GM19025 (cell line): Measurements from ENCODE around the gene ANAPC16.

ENCODE experiments used
- ATAC-seq: cut with Tn5 transposase; IDR thresholded peaks from one replicate; pipeline ENCODE4 v1.9.1; 2021; ENCODE audit warnings: mild to moderate bottlenecking, low read depth, moderate library complexity; ENCODE audit not compliant: unreplicated experiment

The ANAPC16 gene

DNA sequence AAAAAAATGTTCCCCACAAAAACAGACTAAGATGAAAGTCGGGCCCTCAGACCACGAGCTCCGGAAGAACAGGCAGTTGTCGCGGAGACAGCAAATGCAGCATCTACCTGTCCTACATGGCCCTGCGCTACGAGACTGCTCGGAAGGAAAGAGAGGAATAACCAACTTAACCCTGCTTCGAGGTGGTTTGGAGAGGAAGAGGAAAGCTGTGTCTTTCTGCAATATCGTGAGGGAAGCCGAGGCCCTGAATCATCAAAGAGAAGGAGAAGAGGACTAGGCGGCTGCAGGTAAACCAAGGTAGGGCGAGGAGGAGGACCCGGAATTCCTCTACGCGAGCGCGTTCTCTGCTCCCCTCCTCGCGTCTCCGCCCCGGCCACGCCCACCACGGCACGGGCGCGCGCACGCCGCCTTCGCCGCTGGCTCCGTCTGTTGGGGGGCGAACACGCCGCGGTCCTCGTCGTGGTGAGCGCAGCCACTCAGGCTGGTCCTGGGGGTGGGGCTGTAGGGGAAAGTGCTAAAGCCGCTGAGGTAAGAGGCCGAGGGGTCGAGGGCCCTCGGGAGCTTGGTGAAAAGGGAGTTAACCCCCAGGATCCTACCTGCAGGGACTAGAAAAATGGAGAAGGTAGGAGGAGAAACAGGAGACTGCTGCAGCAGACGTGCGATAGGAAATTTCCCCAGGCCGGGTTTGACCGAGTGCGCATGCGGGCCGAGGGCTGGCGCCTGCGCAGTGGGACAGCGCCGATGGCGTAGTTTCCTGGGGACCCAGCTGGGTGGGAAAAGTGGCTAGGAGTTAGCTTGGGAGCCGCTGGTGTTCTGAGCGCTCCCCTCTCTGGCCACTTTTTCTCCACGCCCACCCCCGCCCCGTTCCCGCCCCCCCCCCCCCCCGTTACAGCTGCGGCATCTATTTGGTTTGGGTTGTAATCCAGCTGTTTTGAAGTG, at the start of gene ANAPC16, which contains the start of gene ASCC1:
Gene ANAPC16 (plus strand): TSS at position 402 of the 939 bp plus-strand sequence. CDS start 7,903 bp downstream, outside the sequence.
Gene ASCC1 (minus strand): TSS at position 666 of the 939 bp plus-strand sequence. CDS start 2,978 bp downstream, outside the sequence.
- peak; percentile 76 for ATAC-seq

DNA sequence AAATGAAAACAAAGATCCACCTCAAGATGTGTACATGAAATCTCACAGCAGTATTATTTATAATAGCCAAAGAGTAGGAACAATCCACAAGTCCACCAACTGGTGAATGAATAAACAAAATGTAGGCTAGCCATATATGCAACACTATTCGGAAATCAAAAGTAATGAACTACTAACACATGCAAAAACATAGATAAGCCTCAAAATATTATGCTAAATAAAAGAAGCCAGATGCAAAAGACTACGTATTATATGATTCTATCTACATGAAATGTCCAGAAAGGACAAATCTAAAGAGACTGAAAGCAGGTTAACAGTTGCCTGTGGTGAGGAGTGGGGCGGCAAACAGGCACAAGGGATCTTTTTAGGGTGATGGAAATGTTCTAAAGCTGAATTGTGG, 48.7 kb upstream of the ANAPC16 start:
- ATAC-seq, result no peak

- ATAC-seq, result no peak
Measured at GRCh38 chr10:72170263-72170662, 45.5 kb upstream of the ANAPC16 start.

- ATAC-seq, result no peak
Measured at GRCh38 chr10:72170733-72171132, 45.1 kb upstream of the ANAPC16 start.

DNA sequence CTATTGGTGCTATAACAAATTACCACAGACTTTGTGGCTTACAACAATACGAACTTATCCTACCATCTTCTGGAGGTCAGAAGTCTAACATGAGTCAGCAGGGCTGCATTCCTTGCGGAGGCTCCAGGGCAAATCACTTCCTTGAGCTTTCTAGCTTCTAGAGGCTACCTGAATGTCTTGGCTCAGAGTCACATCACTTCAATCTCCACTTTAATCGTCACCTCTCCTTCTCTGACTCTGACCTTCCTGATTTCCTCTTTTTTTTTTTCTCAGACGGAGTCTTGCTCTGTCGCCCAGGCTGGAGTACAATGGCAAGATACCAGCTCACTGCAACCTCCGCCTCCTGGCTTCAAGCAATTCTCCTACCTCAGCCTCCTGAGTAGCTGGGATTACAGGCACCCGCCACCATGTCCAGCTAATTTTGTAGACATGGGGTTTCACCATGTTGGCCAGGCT, 44.6 kb upstream of the ANAPC16 start:
- no peak for ATAC-seq

DNA sequence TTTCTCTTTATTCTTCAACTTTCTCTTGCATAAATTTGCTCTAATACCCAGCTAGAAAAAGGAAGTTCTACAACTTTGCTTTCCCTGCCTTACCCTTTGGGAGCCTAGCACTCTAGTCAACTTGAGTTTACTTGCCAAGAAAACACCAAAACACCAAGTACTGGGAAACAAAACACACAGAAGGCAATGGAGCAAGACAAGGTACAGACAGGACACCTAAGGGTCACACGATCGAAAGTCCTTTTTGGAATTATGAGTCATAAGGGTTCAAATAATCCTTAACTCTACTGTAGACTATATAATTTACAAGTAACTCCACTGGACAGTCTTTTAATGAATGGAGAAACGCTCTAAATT, 42.6 kb upstream of the ANAPC16 start:
- no peak for ATAC-seq

GRCh38 chr10:72173619-72174296, 42.1 kb upstream of the ANAPC16 start:
- ATAC-seq, result no peak

DNA sequence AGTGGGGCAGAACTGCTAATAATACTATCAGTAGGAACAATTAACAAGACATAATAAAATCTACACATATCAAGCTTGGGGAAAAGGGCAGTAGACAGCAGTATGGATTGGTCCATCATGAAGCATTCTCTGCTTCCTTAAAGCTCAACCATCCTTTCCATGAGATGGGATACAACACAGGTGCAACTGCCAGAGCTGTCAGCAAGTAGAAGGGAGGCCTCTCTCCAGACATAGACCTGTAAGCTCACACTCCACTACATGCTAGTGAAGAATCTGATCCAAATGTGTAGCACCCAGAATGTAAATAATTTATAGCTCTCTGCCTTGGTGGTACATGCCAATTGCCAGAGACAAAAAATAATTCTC, 41.5 kb upstream of the ANAPC16 start:
- no peak for ATAC-seq

- ATAC-seq, result no peak
Measured at GRCh38 chr10:72175149-72175548, 40.7 kb upstream of the ANAPC16 start.

GRCh38 chr10:72176701-72177100, 39.1 kb upstream of the ANAPC16 start:
- ATAC-seq, result no peak

DNA sequence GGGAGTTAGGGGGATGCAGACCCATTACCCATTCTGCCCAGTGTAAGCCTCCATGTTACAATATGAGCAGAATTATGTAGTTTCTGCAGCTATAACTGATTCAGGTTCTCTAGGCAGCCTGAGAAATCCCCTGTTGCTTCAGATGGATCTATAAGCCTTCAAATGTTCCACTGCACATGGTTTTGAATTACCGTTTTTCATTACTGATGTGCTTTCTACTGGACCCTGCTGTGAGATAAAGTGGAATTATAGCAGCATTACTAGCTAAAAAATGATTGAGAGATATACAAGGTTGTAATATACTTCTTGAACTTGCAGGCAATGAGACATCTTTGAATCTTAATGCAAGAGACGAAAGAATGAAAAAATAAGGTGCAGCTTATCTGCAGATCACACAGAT, 38.4 kb upstream of the ANAPC16 start:
- no peak for ATAC-seq

GRCh38 chr10:72184156-72184555, 31.7 kb upstream of the ANAPC16 start:
- no peak for ATAC-seq

DNA sequence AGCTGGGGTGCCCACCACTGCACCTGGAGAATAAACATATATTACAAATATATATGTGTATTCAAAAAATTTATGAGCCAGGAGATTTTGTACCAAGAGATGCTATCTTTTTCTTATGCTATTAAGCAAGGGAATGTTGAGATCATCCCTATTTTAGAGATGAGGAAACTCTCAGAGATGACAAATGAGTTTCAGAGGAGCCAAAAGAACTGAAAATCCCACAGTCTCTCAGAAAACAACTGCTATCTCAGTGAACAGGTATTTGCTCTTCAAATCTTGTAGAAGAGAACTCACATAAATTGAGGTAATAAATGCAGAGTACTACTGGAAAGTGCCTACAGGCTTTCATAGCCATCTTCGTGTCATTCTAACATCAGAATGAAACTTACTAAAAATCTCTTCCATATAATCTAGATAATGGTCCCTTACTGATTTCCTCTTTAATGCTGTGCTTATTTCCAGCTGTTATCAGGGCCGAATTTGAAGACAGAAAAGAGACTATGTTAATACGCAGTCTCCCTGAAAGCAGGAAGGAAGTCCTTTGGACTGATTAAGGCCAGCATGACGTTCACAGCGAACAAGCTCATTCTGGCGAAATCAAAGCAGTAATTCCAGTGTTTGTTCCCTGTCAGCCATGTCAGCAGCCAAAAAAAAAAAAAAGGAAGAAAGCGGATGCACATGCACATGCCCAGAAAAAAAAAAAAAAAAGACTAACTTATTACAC, 29.4 kb upstream of the ANAPC16 start:
- no peak for ATAC-seq

DNA sequence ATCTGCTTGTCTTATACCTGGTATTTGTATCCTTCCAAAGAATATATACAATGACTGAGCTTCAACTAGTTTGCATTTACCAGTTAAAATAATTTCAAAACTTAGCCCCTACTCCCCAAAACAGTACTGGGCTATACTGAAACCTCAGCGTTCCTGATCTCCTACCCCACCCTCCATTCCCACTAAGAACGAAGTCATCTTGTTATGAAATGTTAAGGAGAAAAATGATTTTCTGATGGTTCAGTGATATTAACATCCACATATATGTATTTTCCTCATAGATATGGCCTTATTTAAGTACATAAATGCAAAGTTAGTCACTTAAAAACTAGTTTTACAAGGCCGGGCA, 28.9 kb upstream of the ANAPC16 start:
- ATAC-seq, result no peak

- no peak for ATAC-seq
Measured at GRCh38 chr10:72194949-72195348, 20.9 kb upstream of the ANAPC16 start.

DNA sequence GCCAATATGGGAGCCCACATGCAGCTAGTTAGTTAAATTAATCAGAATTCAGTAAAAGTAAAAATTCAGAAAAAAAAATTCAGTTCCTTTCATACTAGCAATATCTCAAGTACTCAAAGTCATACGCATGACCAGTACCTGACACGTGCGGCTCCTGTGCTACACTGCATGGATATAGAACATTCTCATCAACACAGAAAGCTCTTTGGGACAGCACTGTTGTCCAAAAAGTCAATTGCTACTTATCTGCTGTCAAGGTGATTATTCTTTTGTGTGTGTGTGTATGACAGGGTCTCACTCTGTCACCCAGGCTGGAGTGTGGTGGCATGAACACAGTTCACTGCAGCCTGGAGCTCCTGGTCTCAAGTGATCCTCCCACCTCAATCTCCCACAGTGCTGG, 14.9 kb upstream of the ANAPC16 start:
- ATAC-seq, result no peak

- ATAC-seq, result no peak
Measured at GRCh38 chr10:72201293-72201692, 14.5 kb upstream of the ANAPC16 start.

DNA sequence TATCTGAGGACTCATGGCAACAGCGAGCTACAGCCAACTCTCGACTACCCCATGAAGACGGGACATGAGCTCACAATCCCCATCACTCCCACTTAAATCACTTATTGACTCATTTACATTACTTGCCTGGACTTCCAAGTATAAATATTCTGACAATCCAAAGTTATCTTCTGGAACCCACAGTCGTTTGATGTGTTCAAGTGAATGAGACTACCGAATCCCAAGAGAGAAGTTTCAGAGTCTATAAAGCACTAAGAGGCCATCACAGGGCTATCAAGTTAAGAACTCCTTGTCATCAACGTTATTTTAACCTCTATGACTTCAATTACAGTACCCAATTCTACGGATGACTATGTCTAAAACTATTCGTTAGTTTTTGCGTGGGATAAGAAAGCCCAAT, 11.5 kb upstream of the ANAPC16 start:
- ATAC-seq, result no peak

DNA sequence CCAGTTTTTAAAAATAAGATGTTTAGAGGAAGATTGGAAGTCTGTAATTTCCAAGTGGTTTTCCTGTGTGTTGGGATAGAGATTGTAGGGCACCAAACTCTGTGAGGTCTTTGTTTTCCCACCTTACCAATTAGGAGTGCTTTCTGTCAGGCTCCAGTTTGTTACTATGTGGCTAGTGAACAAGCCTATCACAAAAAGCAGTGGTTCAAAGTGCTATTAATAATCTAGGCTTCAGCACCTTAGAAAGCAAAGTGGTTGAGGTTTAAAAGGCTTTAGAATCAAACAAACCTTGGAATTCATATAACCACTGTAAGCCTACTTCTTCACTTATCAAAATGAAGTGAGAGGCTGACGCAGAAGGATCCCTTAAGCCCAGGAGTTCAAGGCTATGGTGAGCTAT, 11.1 kb upstream of the ANAPC16 start:
- ATAC-seq, result no peak

DNA sequence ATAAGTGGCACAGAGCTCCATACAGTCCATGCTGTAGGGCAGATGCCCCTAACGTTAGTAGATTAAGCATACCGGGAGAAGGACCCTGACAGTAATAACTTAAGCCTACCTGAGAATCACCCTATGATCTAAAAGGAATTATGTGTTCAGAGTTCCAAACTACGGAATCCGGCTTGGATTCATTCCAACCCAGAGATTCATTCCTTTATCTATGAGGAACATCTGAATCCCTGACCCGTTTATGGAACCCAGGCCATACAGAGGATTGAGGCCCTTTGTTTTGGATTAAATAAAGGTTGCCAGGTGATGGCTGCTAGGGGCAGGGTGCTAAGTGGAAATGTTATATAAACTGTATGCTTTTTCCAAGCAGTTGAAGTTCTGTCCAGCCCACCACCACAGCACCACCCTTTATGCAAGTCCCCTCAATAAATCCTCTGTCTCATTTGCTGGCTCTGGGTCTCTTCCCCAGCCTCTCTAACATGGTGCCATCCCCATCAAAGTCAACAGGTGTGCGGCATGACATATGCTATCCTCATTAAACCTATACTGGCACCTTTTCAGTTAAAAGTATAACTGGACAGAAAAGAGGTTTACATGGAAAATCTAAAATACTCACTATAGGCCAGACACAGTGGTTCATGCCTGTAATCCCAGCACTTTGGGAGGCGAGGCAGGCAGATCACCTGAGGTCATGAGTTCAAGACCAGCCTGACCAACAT, 9.1 kb upstream of the ANAPC16 start:
- no peak for ATAC-seq
